Kasumi-1 (cell line): ENCODE data around the gene LRMDA.

ENCODE experiments used
- DNase-seq, 2 experiments: peaks; one replicate each; lab custom pipeline; 2025; lab: John Stamatoyannopoulos, UW

The LRMDA gene

GRCh38 chr10:76305930-76306615 lies 874.6 kb downstream of the LRMDA start:
- no peak for DNase-seq

- peak; percentile 73 for DNase-seq
Observed at GRCh38 chr10:76306856-76307255, 875.4 kb downstream of the LRMDA start.

- DNase-seq = no peak
Observed at GRCh38 chr10:76309070-76309469, 877.6 kb downstream of the LRMDA start.

- no peak for DNase-seq
Observed at GRCh38 chr10:76309741-76310587, 878.5 kb downstream of the LRMDA start.

GRCh38 chr10:76310588-76311080 lies 879.2 kb downstream of the LRMDA start:
- DNase-seq = no peak

- DNase-seq = peak; percentile 56 to 80
Observed at GRCh38 chr10:76311752-76312636, 880.6 kb downstream of the LRMDA start.

GRCh38 chr10:76315240-76315639 lies 883.8 kb downstream of the LRMDA start:
- DNase-seq = no peak

GRCh38 chr10:76316234-76316633 lies 884.8 kb downstream of the LRMDA start:
- DNase-seq = no peak

GRCh38 chr10:76317078-76317477 lies 885.7 kb downstream of the LRMDA start:
- no peak for DNase-seq

GRCh38 chr10:76318211-76318610 lies 886.8 kb downstream of the LRMDA start:
- peak; percentile 21 to 27 for DNase-seq

- no peak for DNase-seq
Observed at GRCh38 chr10:76319661-76320060, 888.2 kb downstream of the LRMDA start.

GRCh38 chr10:76324283-76324682 lies 892.9 kb downstream of the LRMDA start:
- no peak for DNase-seq

- DNase-seq = no peak
Observed at GRCh38 chr10:76327441-76327840, 896.0 kb downstream of the LRMDA start.

GRCh38 chr10:76328348-76328747 lies 896.9 kb downstream of the LRMDA start:
- no peak for DNase-seq

- DNase-seq = no peak
Observed at GRCh38 chr10:76329891-76330575, 898.6 kb downstream of the LRMDA start.

GRCh38 chr10:76331742-76332141 lies 900.3 kb downstream of the LRMDA start:
- DNase-seq = no peak

- DNase-seq = no peak
Observed at GRCh38 chr10:76333326-76333725, 901.9 kb downstream of the LRMDA start.

- no peak for DNase-seq
Observed at GRCh38 chr10:76333796-76334195, 902.4 kb downstream of the LRMDA start.

- no peak for DNase-seq
Observed at GRCh38 chr10:76334255-76334654, 902.8 kb downstream of the LRMDA start.

GRCh38 chr10:76336213-76336963 lies 905.0 kb downstream of the LRMDA start:
- no peak for DNase-seq

- DNase-seq = no peak
Observed at GRCh38 chr10:76337641-76338040, 906.2 kb downstream of the LRMDA start.
